Astrocyte (in vitro differentiated cells and primary cell): ENCODE measurements around the gene WNK4. TPM values are rescaled to one million over a fixed set of nuclear protein-coding genes. Genes with fewer than 3 reads are reported as not detected.

Experiments
- DNase-seq: peaks from one replicate; pipeline ENCODE4 v3.0.0-alpha.2; 2010; ENCODE audit warnings: low read depth
- FAIRE-seq: peaks from 2 replicates; lab custom pipeline; 2011; peaks lifted over from hg19 to GRCh38; lab: Jason Lieb, UNC
- H2AFZ ChIP-seq: 2 replicates; pipeline ENCODE4 v1.6.0; 2012; ENCODE audit warnings: low read depth, low read length, inconsistent platforms
- H3K27ac ChIP-seq: 2 replicates; pipeline ENCODE4 v1.5.1; 2011; ENCODE audit warnings: low read depth, low read length, inconsistent platforms
- H3K27me3 ChIP-seq: 2 replicates; pipeline ENCODE4 v1.6.0; 2011; ENCODE audit warnings: low read length, inconsistent platforms; ENCODE audit not compliant: insufficient read depth
- H3K36me3 ChIP-seq: 2 replicates; pipeline ENCODE4 v1.5.1; 2011; ENCODE audit warnings: low read length, inconsistent platforms; ENCODE audit not compliant: insufficient read depth
- H3K4me1 ChIP-seq: 2 replicates; pipeline ENCODE4 v1.5.1; 2011; ENCODE audit warnings: low read length, inconsistent platforms; ENCODE audit not compliant: insufficient read depth
- H3K4me2 ChIP-seq: 2 replicates; pipeline ENCODE4 v1.6.0; 2012; ENCODE audit warnings: low read length, inconsistent platforms
- H3K4me3 ChIP-seq: 2 replicates; pipeline ENCODE4 v1.5.1; 2011; ENCODE audit warnings: low read depth, mild to moderate bottlenecking, low read length, inconsistent platforms; ENCODE audit not compliant: insufficient read depth
- H3K79me2 ChIP-seq: 2 replicates; pipeline ENCODE4 v1.6.0; 2012; ENCODE audit warnings: mild to moderate bottlenecking, low read length, inconsistent platforms; ENCODE audit not compliant: insufficient read depth
- H3K9ac ChIP-seq: 2 replicates; pipeline ENCODE4 v1.6.0; 2012; ENCODE audit warnings: mild to moderate bottlenecking, low read length, inconsistent platforms
- H3K9me3 ChIP-seq: 2 replicates; pipeline ENCODE4 v1.5.1; 2012; ENCODE audit warnings: low read depth, mild to moderate bottlenecking, low read length, inconsistent platforms; ENCODE audit not compliant: insufficient read depth
- H4K20me1 ChIP-seq: 2 replicates; pipeline ENCODE4 v1.6.0; 2012; ENCODE audit warnings: low read length, inconsistent platforms; ENCODE audit not compliant: insufficient read depth
- H3K27ac Mint-ChIP-seq: one replicate; pipeline ENCODE4 v1.8.0; 2021; ENCODE audit warnings: mild to moderate bottlenecking, mixed read lengths; ENCODE audit not compliant: unreplicated experiment
- H3K27me3 Mint-ChIP-seq: one replicate; pipeline ENCODE4 v1.8.0; 2021; ENCODE audit warnings: low read depth, mixed read lengths; ENCODE audit not compliant: unreplicated experiment
- H3K36me3 Mint-ChIP-seq: one replicate; pipeline ENCODE4 v1.8.0; 2021; ENCODE audit warnings: low read depth, mixed read lengths; ENCODE audit not compliant: unreplicated experiment
- H3K4me1 Mint-ChIP-seq: one replicate; pipeline ENCODE4 v1.8.0; 2021; ENCODE audit warnings: low read depth, mixed read lengths; ENCODE audit not compliant: unreplicated experiment
- H3K4me3 Mint-ChIP-seq: one replicate; pipeline ENCODE4 v1.8.0; 2021; ENCODE audit warnings: mild to moderate bottlenecking, moderate library complexity, mixed read lengths; ENCODE audit not compliant: unreplicated experiment
- H3K9me3 Mint-ChIP-seq: one replicate; pipeline ENCODE4 v1.8.0; 2021; ENCODE audit warnings: mild to moderate bottlenecking, mixed read lengths; ENCODE audit not compliant: unreplicated experiment
- CTCF ChIP-seq: IDR thresholded peaks from 2 replicates; pipeline ENCODE4 v1.5.1; 2011; ENCODE audit warnings: low read depth, mild to moderate bottlenecking, inconsistent platforms, low read length, moderate library complexity; ENCODE audit not compliant: insufficient read depth
- EZH2 ChIP-seq: IDR thresholded peaks from 2 replicates; pipeline ENCODE4 v1.6.1; 2012; ENCODE audit warnings: mild to moderate bottlenecking, low read length, inconsistent platforms; ENCODE audit not compliant: insufficient read depth
- total RNA-seq: library from RNA; stranded (reverse); gene quantifications from 2 replicates; pipeline ENCODE4 v1.2.1, GENCODE V29; 2021

Gene WNK4
- total RNA-seq, 1 donor from 2014 or later, result 34.8 TPM

GRCh38 chr17:42783791-42784138 lies 3.4 kb downstream of the WNK4 start:
- no peak overlapping the region for H2AFZ ChIP-seq
- H3K27ac ChIP-seq, result no peak overlapping the region
- Mint-ChIP-seq H3K4me3 (peak overlapping the region; percentile 79), H3K9me3 (no peaks in the 10 kb centered on the region), H3K27me3 (no peaks in the 10 kb centered on the region), H3K36me3 (peaks cover 17% of the 10 kb centered on the region), H3K27ac (peak overlapping the region; percentile 56), H3K4me1 (peaks cover 26% of the 10 kb centered on the region)
- no peaks in the 10 kb centered on the region for H3K27me3 ChIP-seq
- H3K79me2 ChIP-seq, result peaks cover 47% of the 10 kb centered on the region
- H3K4me2 ChIP-seq, result peak overlapping the region; percentile 96
- DNase-seq (no peak), FAIRE-seq (no peak)
- peaks cover 43% of the 10 kb centered on the region for H3K4me1 ChIP-seq
- peak overlapping the region; percentile 3 for H3K9ac ChIP-seq
- peaks cover 63% of the 10 kb centered on the region for H4K20me1 ChIP-seq
- peaks cover 18% of the 10 kb centered on the region for H3K36me3 ChIP-seq
- no peaks in the 10 kb centered on the region for H3K9me3 ChIP-seq
- H3K4me3 ChIP-seq, result peak overlapping the region; percentile 85
- TF ChIP-seq CTCF (no peak), EZH2 (no peak)

DNA sequence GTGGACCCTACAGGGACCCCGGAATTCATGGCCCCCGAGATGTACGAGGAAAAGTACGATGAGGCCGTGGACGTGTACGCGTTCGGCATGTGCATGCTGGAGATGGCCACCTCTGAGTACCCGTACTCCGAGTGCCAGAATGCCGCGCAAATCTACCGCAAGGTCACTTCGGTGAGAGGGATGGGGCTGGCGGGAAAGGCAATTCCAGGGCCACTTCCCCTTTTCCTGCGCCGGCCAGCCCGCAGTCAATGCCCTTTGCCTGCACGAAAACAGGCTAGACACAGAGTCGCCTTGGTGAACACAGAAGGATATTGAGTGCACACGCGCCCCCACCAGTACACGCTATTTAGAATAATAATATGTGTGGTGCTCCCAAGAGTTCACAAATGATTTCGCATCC lies 4.0 kb downstream of the WNK4 start:
- peaks cover 22% of the 10 kb centered on the region for H3K36me3 Mint-ChIP-seq
- DNase-seq, result no peak
- Histone ChIP-seq H3K27ac (no peak overlapping the region), H3K27me3 (no peaks in the 10 kb centered on the region), H3K4me1 (peaks cover 42% of the 10 kb centered on the region), H3K4me2 (peak overlapping the region; percentile 96), H3K9me3 (no peaks in the 10 kb centered on the region), H3K4me3 (peak overlapping the region; percentile 85), H2AFZ (no peak overlapping the region), H3K9ac (peak overlapping the region; percentile 3), H3K79me2 (peaks cover 47% of the 10 kb centered on the region), H4K20me1 (peaks cover 67% of the 10 kb centered on the region), H3K36me3 (peaks cover 16% of the 10 kb centered on the region)
- no peaks in the 10 kb centered on the region for H3K27me3 Mint-ChIP-seq
- no peak for FAIRE-seq
- no peaks in the 10 kb centered on the region for H3K9me3 Mint-ChIP-seq
- peaks cover 23% of the 10 kb centered on the region for H3K4me1 Mint-ChIP-seq
- no peak for TF ChIP-seq EZH2
- no peak for TF ChIP-seq CTCF
- no peak overlapping the region for H3K27ac Mint-ChIP-seq
- H3K4me3 Mint-ChIP-seq, result no peak overlapping the region

DNA sequence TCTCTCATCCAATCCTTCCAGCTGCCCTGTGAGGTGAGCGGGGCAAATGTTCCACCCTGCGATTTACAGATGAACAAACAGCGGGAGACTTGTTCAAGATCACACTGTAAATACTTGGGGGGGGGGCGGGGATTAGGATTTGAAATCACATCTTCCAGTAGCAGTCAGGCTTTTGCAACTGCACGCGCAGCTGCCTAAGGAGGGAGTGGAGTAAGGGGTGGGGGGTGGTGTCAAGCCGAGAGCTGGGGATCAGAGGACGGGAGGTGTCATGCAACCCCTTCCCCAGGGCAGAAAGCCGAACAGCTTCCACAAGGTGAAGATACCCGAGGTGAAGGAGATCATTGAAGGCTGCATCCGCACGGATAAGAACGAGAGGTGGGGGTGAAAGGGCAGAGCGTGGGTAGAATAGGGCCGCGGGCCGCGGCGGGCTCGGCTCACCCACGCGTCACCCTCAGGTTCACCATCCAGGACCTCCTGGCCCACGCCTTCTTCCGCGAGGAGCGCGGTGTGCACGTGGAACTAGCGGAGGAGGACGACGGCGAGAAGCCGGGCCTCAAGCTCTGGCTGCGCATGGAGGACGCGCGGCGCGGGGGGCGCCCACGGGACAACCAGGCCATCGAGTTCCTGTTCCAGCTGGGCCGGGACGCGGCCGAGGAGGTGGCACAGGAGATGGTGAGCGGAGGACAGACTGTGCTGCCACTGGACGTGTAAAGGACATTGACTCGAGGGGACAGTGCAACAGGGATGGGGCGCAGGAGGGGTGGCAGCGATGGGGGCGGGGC lies 4.6 kb downstream of the WNK4 start:
- H4K20me1 ChIP-seq, result peaks cover 67% of the 10 kb centered on the region
- H2AFZ ChIP-seq, result no peak overlapping the region
- H3K4me2 ChIP-seq, result peak overlapping the region; percentile 96
- H3K9me3 ChIP-seq, result no peaks in the 10 kb centered on the region
- H3K79me2 ChIP-seq, result peaks cover 47% of the 10 kb centered on the region
- H3K9ac ChIP-seq, result no peak overlapping the region
- H3K27me3 Mint-ChIP-seq, result no peaks in the 10 kb centered on the region
- peaks cover 22% of the 10 kb centered on the region for H3K36me3 Mint-ChIP-seq
- no peak overlapping the region for H3K27ac ChIP-seq
- peak overlapping the region; percentile 85 for H3K4me3 ChIP-seq
- H3K4me1 Mint-ChIP-seq, result peaks cover 17% of the 10 kb centered on the region
- peaks cover 14% of the 10 kb centered on the region for H3K36me3 ChIP-seq
- H3K27me3 ChIP-seq, result no peaks in the 10 kb centered on the region
- DNase-seq (no peak), FAIRE-seq (no peak)
- H3K9me3 Mint-ChIP-seq, result no peaks in the 10 kb centered on the region
- peaks cover 36% of the 10 kb centered on the region for H3K4me1 ChIP-seq
- TF ChIP-seq EZH2, result no peak
- no peak for TF ChIP-seq CTCF
- H3K4me3 Mint-ChIP-seq, result no peak overlapping the region
- no peak overlapping the region for H3K27ac Mint-ChIP-seq
